ENCODE measurements around the gene RAB11FIP4.

The RAB11FIP4 gene

DNA sequence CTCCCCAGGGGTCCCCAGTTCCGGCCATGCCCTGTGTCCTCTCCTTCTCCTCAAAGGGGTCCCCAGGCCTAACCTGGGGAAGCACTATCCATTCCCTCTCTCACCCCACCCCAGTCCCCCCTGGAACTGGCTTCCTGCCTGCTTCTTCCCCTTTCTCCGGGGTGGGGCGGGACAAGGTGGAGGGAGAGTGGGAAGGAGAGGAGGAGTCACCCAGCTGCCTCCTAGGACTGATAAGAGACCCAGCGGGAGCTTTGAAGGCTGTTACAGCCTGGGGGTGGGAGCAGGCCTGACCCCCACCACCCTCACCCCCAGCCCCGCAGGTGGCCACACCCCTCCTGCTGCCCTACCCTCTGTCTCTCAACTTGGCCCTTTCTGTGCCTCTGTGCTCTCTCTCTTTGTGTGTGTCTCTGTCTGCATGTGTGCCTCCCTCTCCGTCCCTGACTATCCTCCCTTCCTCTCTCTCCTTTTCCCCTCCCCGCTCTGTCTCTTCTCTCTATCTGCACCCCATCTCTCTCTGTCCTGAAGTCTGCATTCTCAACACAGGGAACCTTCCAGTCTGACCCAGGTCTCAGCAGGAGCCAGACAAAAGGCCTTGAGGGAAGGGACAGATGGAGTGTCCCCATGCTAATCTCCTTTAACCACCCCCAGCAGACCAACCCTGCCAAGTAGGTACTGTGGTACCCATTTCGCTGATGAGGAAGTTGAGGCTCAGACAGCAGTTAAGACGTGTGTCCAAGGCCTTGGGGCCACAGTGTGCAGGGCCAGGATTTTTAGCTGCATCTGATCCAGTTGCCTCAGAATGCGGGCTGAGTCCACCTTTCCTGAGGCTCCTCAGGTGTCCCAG, 66.1 kb downstream of the RAB11FIP4 start:
- DNase-seq (ENCODE audit: low read depth in 3 of 3) = no peak

- no peak for DNase-seq (ENCODE audit: low read depth in 3 of 3)
Observed at GRCh38 chr17:31458829-31459228, 67.4 kb downstream of the RAB11FIP4 start.

GRCh38 chr17:31459716-31460115, 68.2 kb downstream of the RAB11FIP4 start:
- DNase-seq (ENCODE audit: low read depth in 3 of 3) = no peak

- no peak for DNase-seq (ENCODE audit: low read depth in 3 of 3)
Observed at GRCh38 chr17:31460226-31460721, 68.8 kb downstream of the RAB11FIP4 start.

DNA sequence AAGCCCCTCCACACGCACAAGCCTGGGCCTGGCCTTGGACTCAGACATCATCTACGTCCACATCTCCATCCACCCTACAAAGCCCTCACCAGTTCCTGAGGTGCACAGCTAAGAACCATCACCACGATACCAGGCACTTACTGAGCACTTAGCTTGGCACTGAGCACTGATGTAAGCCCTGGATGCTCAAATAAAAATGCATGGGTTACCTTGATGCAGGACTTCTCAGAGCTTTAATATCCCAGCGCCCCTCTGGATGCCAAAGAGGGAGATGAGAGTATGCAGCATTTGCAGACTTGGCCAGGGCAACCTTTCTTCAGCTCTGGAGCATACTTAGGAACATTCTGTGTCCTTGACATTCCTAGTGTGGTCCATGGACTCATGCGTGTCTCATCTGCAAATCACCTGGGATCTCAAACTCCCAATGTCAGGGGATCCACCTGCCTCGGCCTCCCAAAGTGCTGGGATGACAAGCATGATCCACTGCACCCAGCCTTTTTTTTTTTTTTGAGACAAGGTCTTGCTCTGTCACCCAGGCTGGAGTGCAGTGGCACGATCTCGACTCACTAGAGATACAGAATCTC, 69.8 kb downstream of the RAB11FIP4 start:
- no peak for DNase-seq (ENCODE audit: low read depth in 3 of 3)

GRCh38 chr17:31462261-31462660, 70.8 kb downstream of the RAB11FIP4 start:
- no peak for DNase-seq (ENCODE audit: low read depth in 3 of 3)

GRCh38 chr17:31466096-31466760, 74.8 kb downstream of the RAB11FIP4 start:
- DNase-seq (ENCODE audit: low read depth in 3 of 3) = no peak

GRCh38 chr17:31467502-31468256, 76.2 kb downstream of the RAB11FIP4 start:
- DNase-seq (ENCODE audit: low read depth in 3 of 3) = no peak

- no peak for DNase-seq (ENCODE audit: low read depth in 3 of 3)
Observed at GRCh38 chr17:31469959-31470358, 78.5 kb downstream of the RAB11FIP4 start.

GRCh38 chr17:31470592-31470991, 79.1 kb downstream of the RAB11FIP4 start:
- no peak for DNase-seq (ENCODE audit: low read depth in 3 of 3)

GRCh38 chr17:31472137-31472536, 80.7 kb downstream of the RAB11FIP4 start:
- DNase-seq (ENCODE audit: low read depth in 3 of 3) = no peak

GRCh38 chr17:31475378-31476162, 84.1 kb downstream of the RAB11FIP4 start:
- DNase-seq (ENCODE audit: low read depth in 3 of 3) = no peak

GRCh38 chr17:31476525-31477416, 85.3 kb downstream of the RAB11FIP4 start:
- DNase-seq (ENCODE audit: low read depth in 3 of 3) = no peak

- no peak for DNase-seq (ENCODE audit: low read depth in 3 of 3)
Observed at GRCh38 chr17:31477417-31478055, 86.1 kb downstream of the RAB11FIP4 start.

DNA sequence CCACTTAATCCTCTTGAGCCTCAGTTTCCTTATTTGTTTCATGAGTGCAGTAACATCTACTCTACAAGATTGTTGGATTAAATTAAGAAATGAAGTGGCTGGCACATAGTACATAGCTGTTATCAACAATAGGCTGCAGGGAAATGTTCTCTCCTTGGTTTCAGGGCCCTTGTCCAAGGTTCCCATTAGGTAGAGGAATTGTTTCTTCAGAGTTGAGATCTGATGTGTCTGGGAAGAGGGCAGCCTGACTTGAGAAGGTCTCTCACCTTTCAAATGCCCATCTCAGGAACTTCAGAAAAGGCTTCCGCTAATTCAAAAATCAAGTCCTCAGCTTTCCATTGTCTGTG, 87.6 kb downstream of the RAB11FIP4 start:
- no peak for DNase-seq (ENCODE audit: low read depth in 3 of 3)

DNA sequence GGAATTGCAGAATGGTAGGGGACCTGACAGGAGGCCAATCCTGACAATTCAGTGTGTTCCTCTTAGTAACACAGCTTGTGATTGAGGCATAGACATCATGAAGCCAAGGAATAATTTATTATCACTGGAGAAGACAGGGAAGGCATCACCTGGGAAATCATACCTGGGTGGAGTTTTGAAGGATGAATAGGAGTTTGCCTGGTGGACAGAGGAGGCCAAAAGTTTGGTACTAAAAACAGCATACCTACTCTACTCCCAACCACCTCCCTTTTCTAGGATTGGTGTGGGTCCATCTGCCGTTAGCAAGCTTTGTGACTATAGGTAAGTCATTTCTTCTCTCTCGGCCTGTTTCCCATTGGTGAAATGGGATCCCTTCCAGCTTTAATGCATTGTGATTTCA, 88.0 kb downstream of the RAB11FIP4 start:
- DNase-seq (ENCODE audit: low read depth in 3 of 3) = no peak

DNA sequence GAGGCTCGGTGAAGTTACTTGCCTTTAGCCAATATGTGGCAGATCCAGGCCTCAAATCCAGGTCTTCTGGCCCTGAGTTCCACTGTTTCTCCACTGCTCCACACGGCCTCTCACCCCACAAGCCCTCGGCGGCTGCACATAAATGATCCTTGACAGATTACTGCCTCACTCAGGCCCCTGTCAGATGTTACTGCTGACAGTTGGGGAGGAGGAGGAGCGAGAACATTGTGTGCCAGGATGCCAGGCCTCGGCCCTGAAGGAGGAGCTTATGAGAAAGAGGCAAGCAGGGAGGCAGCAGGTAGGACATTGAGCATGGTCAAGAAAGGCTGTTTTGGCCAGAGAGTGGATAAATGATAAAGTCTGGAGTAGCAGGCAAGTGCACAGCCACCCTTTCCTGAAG, 88.6 kb downstream of the RAB11FIP4 start:
- no peak for DNase-seq (ENCODE audit: low read depth in 3 of 3)

DNA sequence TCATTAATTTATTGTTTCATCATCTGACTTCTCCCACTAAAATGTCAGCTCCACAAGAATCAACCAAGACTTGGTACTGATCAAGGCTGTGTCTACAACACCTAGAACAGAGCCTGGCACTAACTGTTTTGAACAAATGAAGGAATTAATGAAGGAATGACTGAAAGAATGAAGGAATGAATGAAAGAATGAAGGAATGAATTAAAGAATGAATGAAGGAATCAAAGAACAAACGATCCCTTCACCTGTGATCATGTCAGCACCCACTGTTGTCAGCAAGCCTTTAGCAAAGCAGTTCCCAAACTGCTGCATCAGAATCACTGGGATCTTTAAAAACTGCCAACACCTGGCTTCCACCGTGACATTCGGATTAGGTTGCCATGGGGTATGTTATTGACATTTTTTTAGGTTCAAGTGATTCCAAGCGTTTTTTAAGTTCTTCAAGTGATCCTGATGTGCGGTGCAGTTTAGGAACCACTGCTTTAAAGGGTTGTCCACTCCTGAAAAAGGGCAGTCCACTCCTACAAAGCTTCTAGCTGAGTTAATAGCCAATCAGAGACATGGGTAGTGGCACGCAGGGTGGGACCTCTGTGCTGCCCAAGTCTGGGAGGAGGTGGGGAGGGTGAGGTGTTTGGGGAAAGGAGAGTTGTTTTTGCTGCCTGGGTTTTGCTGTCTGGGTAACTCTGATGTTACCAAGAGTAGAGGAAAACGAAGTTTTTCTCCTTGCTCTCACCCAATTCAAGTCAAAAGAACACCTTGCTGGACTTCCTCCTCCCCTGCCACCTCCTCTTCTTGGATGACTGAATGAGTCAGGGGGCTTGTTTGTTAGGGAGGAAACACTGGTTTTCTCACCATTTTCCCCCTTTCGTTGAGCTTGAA, 89.7 kb downstream of the RAB11FIP4 start:
- DNase-seq (ENCODE audit: low read depth in 3 of 3) = no peak

- DNase-seq (ENCODE audit: low read depth in 3 of 3) = no peak
Observed at GRCh38 chr17:31481783-31482081, 90.3 kb downstream of the RAB11FIP4 start.

Data from stimulated activated CD4-positive, alpha-beta T cell treated with anti-CD3 and anti-CD28 coated beads, TNF-alpha, amount 100 ng/mL, for 4 hours (primary cell).